Kidney (tissue), 14 donors: ENCODE data around the gene SCN2B. TPM values are rescaled to one million over a fixed set of nuclear protein-coding genes. Genes with fewer than 3 reads are reported as not detected.

ENCODE experiments used
- DNase-seq, 5 donors: peaks; one replicate each; pipeline ENCODE4 v3.0.0-alpha.2; 2013 to 2020
- FAIRE-seq: peaks from 2 replicates; lab custom pipeline; 2012; peaks lifted over from hg19 to GRCh38; lab: Jason Lieb, UNC
- H3K27ac ChIP-seq, 2 donors: one replicate each; pipeline ENCODE4 v1.7.0; 2013; ENCODE audit warnings: low read depth in 2 of 2, low read length in 2 of 2, inconsistent platforms in 1 of 2
- H3K27me3 ChIP-seq: one replicate; pipeline ENCODE4 v1.7.1; 2013; ENCODE audit warnings: low read length, inconsistent platforms; ENCODE audit not compliant: control insufficient read depth, insufficient read depth
- H3K36me3 ChIP-seq, 3 donors: one replicate each; pipeline versions ENCODE4 v1.7.0 to v1.7.1; 2013; ENCODE audit warnings: low read length in 3 of 3, control low read depth in 1 of 3, inconsistent platforms in 1 of 3; ENCODE audit not compliant: insufficient read depth in 3 of 3, control insufficient read depth in 2 of 3
- H3K4me1 ChIP-seq, 3 donors: one replicate each; pipeline versions ENCODE4 v1.7.0 to v1.7.1; 2013; ENCODE audit warnings: low read length in 3 of 3, inconsistent platforms in 1 of 3, low read depth in 1 of 3; ENCODE audit not compliant: control insufficient read depth in 2 of 3, insufficient read depth in 2 of 3
- H3K4me3 ChIP-seq, 3 donors: one replicate each; pipeline versions ENCODE4 v1.7.0 to v1.8.1; 2013; ENCODE audit warnings: low read length in 3 of 3, control low read depth in 1 of 3, inconsistent platforms in 1 of 3
- H3K9ac ChIP-seq, 3 donors: one replicate each; pipeline versions ENCODE4 v1.7.0 to v1.7.1; 2013; ENCODE audit warnings: low read length in 3 of 3, control low read depth in 1 of 3, inconsistent platforms in 1 of 3
- H3K9me3 ChIP-seq, 3 donors: one replicate each; pipeline versions ENCODE4 v1.7.0 to v1.7.1; 2013; ENCODE audit warnings: low read length in 3 of 3, control low read depth in 1 of 3, inconsistent platforms in 1 of 3; ENCODE audit not compliant: control insufficient read depth in 2 of 3, insufficient read depth in 1 of 3
- CTCF ChIP-seq: IDR thresholded peaks from 3 replicates; pipeline ENCODE4 v1.5.1; 2012; ENCODE audit warnings: mild to moderate bottlenecking, moderate library complexity, borderline replicate concordance; ENCODE audit not compliant: insufficient read depth; ENCODE audit errors: extremely low read depth
- intact Hi-C: fragments of 100-400 bp; cut with DNase I; formaldehyde crosslinking; loops from one replicate; pipeline ENCODE4 v1.11.1; 2022
- polyA plus RNA-seq: library from polyadenylated mRNA; stranded (reverse); fragments of 350-450 nt; fragmentation: Illumina TruSeq; extraction: RNeasy Lipid Tissue Mini Kit (QIAGEN cat#74804); gene quantifications from one replicate; pipeline ENCODE4 v1.2.3, GENCODE V29; 2014; ENCODE audit warnings: low read depth, low replicate concordance; ENCODE audit not compliant: insufficient read depth
- total RNA-seq: library from RNA; stranded (reverse); fragmentation: NEBNext Ultra II Directional; extraction: Animal tissue kit (Norgen Biotek cat#: 25700); gene quantifications from one replicate; pipeline ENCODE4 v1.2.1, GENCODE V29; 2021
- donor health status: control.
- donor health status: control.
- donor health status: control.
- donor health status: control.
- donor health status: control.
- donor health status: DM: yes; HTN: yes; CAD: no.
- donor health status: Normal renal cell carcinoma (clear cell type).

SCN2B gene
- total and polyA plus RNA-seq, 2 donors from 2014 or later, result 0.25 to 0.54 TPM

GRCh38 chr11:118176778-118177134 lies 317 bp upstream of the SCN2B start:
- Histone ChIP-seq H3K9me3 (no peaks in the 10 kb centered on the region), H3K4me1 (peaks cover 0 to 2% (median 0%) of the 10 kb centered on the region in 3 donors), H3K27ac (no peak overlapping the region), H3K27me3 (no peaks in the 10 kb centered on the region), H3K36me3 (no peaks in the 10 kb centered on the region), H3K4me3 (no peak overlapping the region), H3K9ac (no peak overlapping the region)
- intact Hi-C loops, result no loop called here
- FAIRE-seq, result no peak
- no peak for DNase-seq
- TF ChIP-seq CTCF, result no peak

- TF ChIP-seq CTCF, result no peak
- Histone ChIP-seq H3K9ac (peak overlapping the region in 1 of 3 donors; percentile 40), H3K4me3 (peak overlapping the region in 2 of 3 donors; percentile 60 to 71), H3K27ac (no peak overlapping the region), H3K9me3 (no peaks in the 10 kb centered on the region), H3K27me3 (no peaks in the 10 kb centered on the region), H3K36me3 (no peaks in the 10 kb centered on the region), H3K4me1 (peaks cover 0 to 2% (median 0%) of the 10 kb centered on the region in 3 donors)
- intact Hi-C loops, result no loop called here
- FAIRE-seq (no peak), DNase-seq (peak in 4 of 5 donors; percentile 48 to 87 (median 76))
These were observed 1.1 kb downstream of the SCN2B start for GRCh38 chr11:118175031-118175992.

- DNase-seq (no peak), FAIRE-seq (no peak)
- no peaks in the 10 kb centered on the region for H3K9me3 ChIP-seq
- intact Hi-C loops, result no loop called here
- no peaks in the 10 kb centered on the region for H3K36me3 ChIP-seq
- no peaks in the 10 kb centered on the region for H3K4me1 ChIP-seq
- H3K4me3 ChIP-seq, result no peak overlapping the region
- no peaks in the 10 kb centered on the region for H3K27me3 ChIP-seq
- H3K9ac ChIP-seq, result no peak overlapping the region
- TF ChIP-seq CTCF, result no peak
- no peak overlapping the region for H3K27ac ChIP-seq
These were observed 2.4 kb downstream of the SCN2B start for GRCh38 chr11:118174006-118174567.
